ENCODE measurements around the gene RFNG.

- TF ChIP-seq EZH2phosphoT487 (conservative IDR thresholded peaks at IDR 0.05; ENCODE audit: low read length) (no peak), CTCF (IDR thresholded peaks at IDR 0.05; ENCODE audit: insufficient read depth, low read length, poor library complexity, severe bottlenecking) (no peak)
These were observed 34.6 kb downstream of the RFNG start for GRCh38 chr17:82016875-82017459.

Data from SU-DHL-6 (cell line).